ENCODE data around the gene LRRC46. TPM values are rescaled to one million over a fixed set of nuclear protein-coding genes. Genes with fewer than 3 reads are reported as not detected.

The LRRC46 gene
- total and polyA plus RNA-seq, 2 of the 13 experiments (the other 11 are each of a cell fraction or from before 2014, with no cell fraction given): 0.09 TPM

GRCh38 chr17:47785538-47786123, 45.8 kb upstream of the LRRC46 start (continued):
- TF ChIP-seq ZNF317 (CRISPR knock-in tag; IDR thresholded peaks at IDR 0.05) (no peak), ZNF530 (CRISPR knock-in tag; IDR thresholded peaks at IDR 0.05; ENCODE audit: low read depth) (0 out of 2 replicates have a peak, but pooled peaks have one; percentile 72), ATF2 (CRISPR knock-in tag; IDR thresholded peaks at IDR 0.05) (peak; percentile 57; the same call in 1 of the 2 replicates), ZNF280B (CRISPR knock-in tag; IDR thresholded peaks at IDR 0.05; ENCODE audit: borderline replicate concordance) (no peak), FOXM1 (CRISPR knock-in tag; IDR thresholded peaks at IDR 0.05) (no peak), KAT8 (CRISPR knock-in tag; IDR thresholded peaks at IDR 0.05) (peak; percentile 46; the same call in 1 of the 2 replicates), MLX (CRISPR knock-in tag; IDR thresholded peaks at IDR 0.05) (no peak), RORA (CRISPR knock-in tag; IDR thresholded peaks at IDR 0.05) (no peak), ATF5 (CRISPR knock-in tag; IDR thresholded peaks at IDR 0.05; ENCODE audit: low read depth) (no peak), PAX8 (CRISPR knock-in tag; IDR thresholded peaks at IDR 0.05; ENCODE audit: borderline replicate concordance) (no peak), ZNF574 (CRISPR knock-in tag; IDR thresholded peaks at IDR 0.05) (peak; percentile 51), IRF2 (CRISPR knock-in tag; IDR thresholded peaks at IDR 0.05) (peak; percentile 77), KDM4B (CRISPR knock-in tag; IDR thresholded peaks at IDR 0.05) (peak; percentile 79; the same call in 1 of the 2 replicates), MXD4 (CRISPR knock-in tag; IDR thresholded peaks at IDR 0.05) (no peak; the same call in 1 of the 2 replicates), CSRNP1 (CRISPR knock-in tag; IDR thresholded peaks at IDR 0.05) (no peak), KDM3A (CRISPR knock-in tag; IDR thresholded peaks at IDR 0.05; ENCODE audit: low read depth) (no peak), ZBTB39 (CRISPR knock-in tag; IDR thresholded peaks at IDR 0.05) (no peak), ZNF652 (CRISPR knock-in tag; IDR thresholded peaks at IDR 0.05; ENCODE audit: borderline replicate concordance, low read depth) (0 out of 2 replicates have a peak, but pooled peaks have one; percentile 26), ZNF468 (CRISPR knock-in tag; IDR thresholded peaks at IDR 0.05) (no peak)

All from HepG2 (cell line).